B cell (primary cell): ENCODE measurements around the gene NR1H2. TPM values are rescaled to one million over a fixed set of nuclear protein-coding genes. Genes with fewer than 3 reads are reported as not detected.

Experiments
- ATAC-seq: fragments of 200-7000 bp; cut with Tn5 transposase; one replicate; pipeline ENCODE4 v1.10.0; 2021; ENCODE audit warnings: low read depth, mild to moderate bottlenecking, moderate number of reproducible peaks, moderate library complexity
- CTCF ChIA-PET: fragments of 350-600 bp; sonication (Branson Sonifier 250); formaldehyde crosslinking; loops from one replicate; lab custom pipeline; 2021; ENCODE audit warnings: antibody characterized with exemption, inconsistent platforms; lab: Charles Lee
- POLR2A ChIA-PET: fragments of 350-600 bp; sonication (Branson Sonifier 250); formaldehyde crosslinking; loops from one replicate; lab custom pipeline; 2021; ENCODE audit warnings: antibody characterized with exemption; lab: Charles Lee
- DNase-seq: peaks from one replicate; pipeline ENCODE4 v3.0.0; 2013
- H2AFZ ChIP-seq: 2 replicates; pipeline ENCODE4 v1.6.1; 2012; ENCODE audit warnings: mild to moderate bottlenecking, low read depth, low read length; ENCODE audit not compliant: insufficient read depth, poor library complexity, severe bottlenecking
- H3K27ac ChIP-seq, 2 donors: 1 replicate in 1 of 2; 2 replicates in 1 of 2; pipeline ENCODE4 v1.5.1; 2012 to 2013; ENCODE audit warnings: low read length in 2 of 2, mild to moderate bottlenecking in 2 of 2, moderate library complexity in 1 of 2
- H3K27me3 ChIP-seq, 4 experiments: fragments of 200-600 bp in 1 of 4; sonication (generic) in 1 of 4; replicated peaks in 1 of 4; 1 replicate in 2 of 4; 2 replicates in 2 of 4; pipeline versions ENCODE4 v1.6.1 to v1.7.0; 2013 to 2016; ENCODE audit warnings: low read length in 3 of 4, mild to moderate bottlenecking in 2 of 4, mixed read lengths in 1 of 4, moderate library complexity in 1 of 4; ENCODE audit not compliant: insufficient read depth in 4 of 4, control insufficient read depth in 3 of 4; ENCODE audit errors: control extremely low read depth in 1 of 4
- H3K36me3 ChIP-seq, 2 experiments: replicated peaks in 1 of 2; 1 replicate in 1 of 2; 2 replicates in 1 of 2; pipeline versions ENCODE4 v1.6.1 to v1.7.1; 2013; ENCODE audit warnings: low read length in 1 of 2; ENCODE audit not compliant: insufficient read depth in 2 of 2, control insufficient read depth in 1 of 2; ENCODE audit errors: control extremely low read depth in 1 of 2, extremely low read depth in 1 of 2
- H3K4me1 ChIP-seq, 2 donors: fragments of 200-600 bp in 1 of 2; sonication (generic) in 1 of 2; 1 replicate in 1 of 2; 2 replicates in 1 of 2; pipeline versions ENCODE4 v1.5.1 to v1.6.1; 2013 to 2017; ENCODE audit warnings: low read length in 2 of 2; ENCODE audit not compliant: control insufficient read depth in 2 of 2, insufficient read depth in 2 of 2
- H3K4me2 ChIP-seq: replicated peaks from 2 replicates; pipeline ENCODE3; 2012; ENCODE audit warnings: mild to moderate bottlenecking, low read depth, low read length; ENCODE audit not compliant: poor library complexity, severe bottlenecking
- H3K4me3 ChIP-seq, 5 experiments: fragments of 200-600 bp in 1 of 5; sonication (generic) in 1 of 5; 1 replicate in 3 of 5; 2 replicates in 2 of 5; pipeline versions ENCODE4 v1.5.1 to v1.7.0; 2011 to 2016; ENCODE audit warnings: low read length in 4 of 5, mild to moderate bottlenecking in 4 of 5, low read depth in 2 of 5, control low read depth in 1 of 5, moderate library complexity in 1 of 5; ENCODE audit not compliant: insufficient read depth in 1 of 5; ENCODE audit errors: control extremely low read depth in 1 of 5, extremely low read depth in 1 of 5
- H3K79me2 ChIP-seq: fragments of 200-600 bp; sonication (generic); one replicate; pipeline ENCODE4 v1.6.0; 2016; ENCODE audit warnings: low read length; ENCODE audit not compliant: control insufficient read depth, insufficient read depth
- H3K9ac ChIP-seq: fragments of 200-600 bp; sonication (generic); 2 replicates; pipeline ENCODE4 v1.6.1; 2017; ENCODE audit warnings: mild to moderate bottlenecking, low read length, moderate library complexity
- H3K9me3 ChIP-seq, 3 donors: one replicate each; pipeline versions ENCODE4 v1.6.1 to v1.7.1; 2013; ENCODE audit warnings: low read length in 2 of 3; ENCODE audit not compliant: control insufficient read depth in 2 of 3, insufficient read depth in 1 of 3; ENCODE audit errors: control extremely low read depth in 1 of 3
- H4K20me1 ChIP-seq: 2 replicates; pipeline ENCODE4 v1.6.0; 2012; ENCODE audit warnings: mild to moderate bottlenecking, low read length; ENCODE audit not compliant: insufficient read depth, control insufficient read depth, poor library complexity, severe bottlenecking
- H3K27ac Mint-ChIP-seq: one replicate; pipeline ENCODE4 v1.8.0; 2021; ENCODE audit warnings: mixed read lengths
- H3K27me3 Mint-ChIP-seq: one replicate; pipeline ENCODE4 v1.8.0; 2021; ENCODE audit warnings: mixed read lengths
- H3K4me1 Mint-ChIP-seq: one replicate; pipeline ENCODE4 v1.8.0; 2021; ENCODE audit warnings: mixed read lengths
- H3K4me3 Mint-ChIP-seq: one replicate; pipeline ENCODE4 v1.8.0; 2021; ENCODE audit warnings: mixed read lengths
- H3K9me3 Mint-ChIP-seq: one replicate; pipeline ENCODE4 v1.8.0; 2022; ENCODE audit warnings: mixed read lengths; ENCODE audit not compliant: insufficient read depth
- EZH2 ChIP-seq: IDR thresholded peaks from 2 replicates; pipeline ENCODE4 v1.6.1; 2012; ENCODE audit warnings: borderline replicate concordance, low read depth, mild to moderate bottlenecking, moderate library complexity, low read length; ENCODE audit not compliant: insufficient read depth, poor library complexity, severe bottlenecking
- WGBS: methylation state at CpG from one replicate; pipeline ENCODE4 v1.1.5; 2013; ENCODE audit warnings: missing lambda C conversion rate; ENCODE audit not compliant: insufficient coverage; 5-methylcytosine and 5-hydroxymethylcytosine counted together
- intact Hi-C: fragments of 100-400 bp; cut with micrococcal nuclease; formaldehyde crosslinking; loops from one replicate; pipeline ENCODE4 v1.10.0; 2022
- polyA plus RNA-seq: library from polyadenylated mRNA; depleted of rRNA; stranded (reverse); fragments of >200 nt; gene quantifications from 2 replicates; pipeline ENCODE4 v1.2.3, GENCODE V29; 2012
- total RNA-seq, 2 donors: library from RNA; stranded (reverse); fragments of 120-200 nt in 1 of 2; gene quantifications; 1 replicate in 1 of 2; 2 replicates in 1 of 2; pipeline versions ENCODE4 v1.2.3 to v1.2.4, GENCODE V29; 2013 to 2022
- TF ChIP-seq, protein P1 (sequence below): fragments of 200-600 bp; IDR thresholded peaks from one replicate; pipeline ENCODE4 v1.8.0; 2022; ENCODE audit warnings: antibody characterized with exemption, mild to moderate bottlenecking

NR1H2 gene
- total and polyA plus RNA-seq, 2 donors (not counting 1 experiment from before 2014, with no cell fraction given) = 116 to 164 TPM

GRCh38 chr19:50417111-50418081, 41.1 kb downstream of the NR1H2 start:
- H3K9ac ChIP-seq = peak overlapping the region; percentile 97
- peaks cover 58% of the 10 kb centered on the region for H3K4me1 Mint-ChIP-seq
- POLR2A ChIA-PET = interaction anchor here (0.5 to 6.4 kb wide), 7 partner anchors 8 to 364 kb away, joined by 3 to 96 read pairs (median 3); partner anchors contain the start of gene MYBPC2

More at GRCh38 chr19:50417111-50418081, 41.1 kb downstream of the NR1H2 start:
- peak overlapping the region; percentile 94 for H3K4me3 Mint-ChIP-seq
- H3K27me3 ChIP-seq = no peaks in the 10 kb centered on the region
- H3K9me3 Mint-ChIP-seq = no peaks in the 10 kb centered on the region
- H3K4me2 ChIP-seq = peak overlapping the region; percentile 97
- H3K4me3 ChIP-seq = peak overlapping the region in 4 of 5 experiments; percentile 83 to 98 (median 88)
- no peaks in the 10 kb centered on the region for H3K9me3 ChIP-seq
- H4K20me1 ChIP-seq = peaks cover 33% of the 10 kb centered on the region
- H2AFZ ChIP-seq = no peak overlapping the region
- H3K36me3 ChIP-seq = peaks cover 0 to 18% of the 10 kb centered on the region in 2 experiments
- H3K79me2 ChIP-seq = peaks cover 55% of the 10 kb centered on the region
- H3K27me3 Mint-ChIP-seq = no peaks in the 10 kb centered on the region
- 34% methylated on average over 28 of the region's 42 CpGs for WGBS
- H3K4me1 ChIP-seq = peaks cover 48 to 71% of the 10 kb centered on the region in 2 donors
- peak overlapping the region; percentile 97 to 98 for H3K27ac ChIP-seq
- intact Hi-C loops = loop anchor here (5.0 kb wide), 1 partner anchor 75 kb away; no protein-coding TSS in a partner anchor
- DNase-seq = peak; percentile 73
- H3K27ac Mint-ChIP-seq = peak overlapping the region; percentile 98
- no peak for ATAC-seq
- CTCF ChIA-PET = interaction anchor here (1.0 to 7.3 kb wide), 5 partner anchors 20 to 60 kb away, joined by 3 to 36 read pairs (median 4); partner anchors contain the start of gene POLD1
- no peak for TF ChIP-seq EZH2
- TF ChIP-seq, protein P1, sequence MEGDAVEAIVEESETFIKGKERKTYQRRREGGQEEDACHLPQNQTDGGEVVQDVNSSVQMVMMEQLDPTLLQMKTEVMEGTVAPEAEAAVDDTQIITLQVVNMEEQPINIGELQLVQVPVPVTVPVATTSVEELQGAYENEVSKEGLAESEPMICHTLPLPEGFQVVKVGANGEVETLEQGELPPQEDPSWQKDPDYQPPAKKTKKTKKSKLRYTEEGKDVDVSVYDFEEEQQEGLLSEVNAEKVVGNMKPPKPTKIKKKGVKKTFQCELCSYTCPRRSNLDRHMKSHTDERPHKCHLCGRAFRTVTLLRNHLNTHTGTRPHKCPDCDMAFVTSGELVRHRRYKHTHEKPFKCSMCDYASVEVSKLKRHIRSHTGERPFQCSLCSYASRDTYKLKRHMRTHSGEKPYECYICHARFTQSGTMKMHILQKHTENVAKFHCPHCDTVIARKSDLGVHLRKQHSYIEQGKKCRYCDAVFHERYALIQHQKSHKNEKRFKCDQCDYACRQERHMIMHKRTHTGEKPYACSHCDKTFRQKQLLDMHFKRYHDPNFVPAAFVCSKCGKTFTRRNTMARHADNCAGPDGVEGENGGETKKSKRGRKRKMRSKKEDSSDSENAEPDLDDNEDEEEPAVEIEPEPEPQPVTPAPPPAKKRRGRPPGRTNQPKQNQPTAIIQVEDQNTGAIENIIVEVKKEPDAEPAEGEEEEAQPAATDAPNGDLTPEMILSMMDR = no peak
